ENCODE results near the gene RAPGEF1.

- TF ChIP-seq CTCF (IDR thresholded peaks at IDR 0.05; ENCODE audit: low read depth, low read length): no peak
- no peak for TF ChIP-seq POLR2A (IDR thresholded peaks at IDR 0.05; ENCODE audit: extremely low read depth, insufficient read length)
- TF ChIP-seq MAX (IDR thresholded peaks at IDR 0.05; ENCODE audit: low read depth, low read length): no peak
- no peak for TF ChIP-seq MYC (IDR thresholded peaks at IDR 0.05; ENCODE audit: low read depth, low read length)
Measured at GRCh38 chr9:131597246-131597645, 142.6 kb downstream of the RAPGEF1 start.
